Psoas muscle (tissue), 8 donors: ENCODE data around the gene RGS14. TPM values are rescaled to one million over a fixed set of nuclear protein-coding genes. Genes with fewer than 3 reads are reported as not detected.
A peak's percentile ranks its signal among the peaks of the same experiment; 100 is the strongest.

Experiments used
- ATAC-seq, 4 donors: fragments of 200-7000 bp; cut with Tn5 transposase; one replicate each; pipeline ENCODE4 v1.9.1; 2020; ENCODE audit warnings: moderate library complexity in 3 of 4, mild to moderate bottlenecking in 2 of 4
- DNase-seq, 2 donors: peaks; one replicate each; pipeline ENCODE4 v3.0.0-alpha.2; 2020
- H3K27ac ChIP-seq: fragments of 200-600 bp; one replicate; pipeline ENCODE4 v1.8.0; 2022
- H3K27me3 ChIP-seq, 3 donors: fragments of 200-600 bp in 1 of 3; one replicate each; pipeline versions ENCODE4 v1.6.1 to v1.8.0; 2013 to 2022; ENCODE audit warnings: low read length in 2 of 3, mild to moderate bottlenecking in 2 of 3, moderate library complexity in 1 of 3; ENCODE audit not compliant: insufficient read depth in 3 of 3
- H3K36me3 ChIP-seq, 2 donors: fragments of 200-600 bp in 1 of 2; one replicate each; pipeline versions ENCODE4 v1.6.1 to v1.8.0; 2013 to 2022; ENCODE audit warnings: low read depth in 1 of 2, mild to moderate bottlenecking in 1 of 2, moderate library complexity in 1 of 2; ENCODE audit not compliant: insufficient read depth in 1 of 2
- H3K4me1 ChIP-seq: fragments of 200-600 bp; one replicate; pipeline ENCODE4 v1.8.0; 2022
- H3K4me3 ChIP-seq: fragments of 200-600 bp; one replicate; pipeline ENCODE4 v1.8.0; 2022; ENCODE audit warnings: mild to moderate bottlenecking
- H3K9me3 ChIP-seq: fragments of 200-600 bp; one replicate; pipeline ENCODE4 v1.8.0; 2022
- WGBS, 3 donors: extraction: QIAGEN DNeasy Blood & Tissue Kit; methylation state at CpG; one replicate each; pipeline versions ENCODE4 v1.1.6 to v1.1.7; 2013; 5-methylcytosine and 5-hydroxymethylcytosine counted together
- intact Hi-C, 2 donors: fragments of 100-400 bp; cut with DNase I; formaldehyde crosslinking; loops; one replicate each; pipeline versions ENCODE4 v1.11.0 to v1.14.2; 2022
- long read RNA-seq, 2 donors: library from polyadenylated mRNA; unstranded; transcript quantifications; one replicate each; pipeline ENCODE4 v2.0.0, GENCODE V29; 2021
- polyA plus RNA-seq, 3 donors: library from polyadenylated mRNA; stranded (reverse); fragments of 200-250 nt; gene quantifications; one replicate each; pipeline ENCODE4 v1.2.3, GENCODE V29; 2013
- total RNA-seq, 4 donors: library from RNA; stranded (reverse); fragmentation: NEBNext Ultra II Directional in 2 of 4; extraction: Animal tissue kit (Norgen Biotek cat#: 25700) in 2 of 4; gene quantifications; one replicate each; pipeline versions ENCODE4 v1.2.1 to v1.2.4, GENCODE V29; 2021 to 2023
- TF ChIP-seq, protein P1 (sequence below): fragments of 200-600 bp; IDR thresholded peaks from one replicate; pipeline ENCODE4 v1.8.0; 2022; ENCODE audit warnings: antibody characterized with exemption
- donor health status: healthy with polysubstance abuse.
- donor health status: DM: no; HTN: no; CAD: no; lungs with moderate emphysema.
- donor health status: Bipolar disorder and iron deficiency.
- donor health status: healthy.
- donor health status: DM: yes; HTN: yes; CAD: no.
- donor health status: DM: no; HTN: no; CAD: no.
- donor health status: DM: no; HTN: no; CAD: no.
- donor health status: DM: yes; HTN: yes; CAD: no.

The RGS14 gene, protein sequence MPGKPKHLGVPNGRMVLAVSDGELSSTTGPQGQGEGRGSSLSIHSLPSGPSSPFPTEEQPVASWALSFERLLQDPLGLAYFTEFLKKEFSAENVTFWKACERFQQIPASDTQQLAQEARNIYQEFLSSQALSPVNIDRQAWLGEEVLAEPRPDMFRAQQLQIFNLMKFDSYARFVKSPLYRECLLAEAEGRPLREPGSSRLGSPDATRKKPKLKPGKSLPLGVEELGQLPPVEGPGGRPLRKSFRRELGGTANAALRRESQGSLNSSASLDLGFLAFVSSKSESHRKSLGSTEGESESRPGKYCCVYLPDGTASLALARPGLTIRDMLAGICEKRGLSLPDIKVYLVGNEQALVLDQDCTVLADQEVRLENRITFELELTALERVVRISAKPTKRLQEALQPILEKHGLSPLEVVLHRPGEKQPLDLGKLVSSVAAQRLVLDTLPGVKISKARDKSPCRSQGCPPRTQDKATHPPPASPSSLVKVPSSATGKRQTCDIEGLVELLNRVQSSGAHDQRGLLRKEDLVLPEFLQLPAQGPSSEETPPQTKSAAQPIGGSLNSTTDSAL
- total RNA-seq: 10 to 100 TPM in 3 of 4 donors, 1 to 10 TPM in 1; 5.5 to 23.2 (median 10.5) TPM
- 10 to 100 TPM in 1 of 3 donors, 1 to 10 TPM in 2; 3.6 to 10.0 (median 6.7) TPM for polyA plus RNA-seq
- long read RNA-seq, donor 1, transcript RGS14-212 (5 exons, 875 nt): major isoform, 5 of 21 reads
- long read RNA-seq, donor 1, partial matches to known transcripts: 11 of 21 reads
- long read RNA-seq, donor 1, other reads (novel, unspliced or antisense): 1 of 21 reads
- long read RNA-seq, donor 2, partial matches to known transcripts: 1 of 6 reads
- long read RNA-seq, donor 2, other reads (novel, unspliced or antisense): 1 of 6 reads

DNA sequence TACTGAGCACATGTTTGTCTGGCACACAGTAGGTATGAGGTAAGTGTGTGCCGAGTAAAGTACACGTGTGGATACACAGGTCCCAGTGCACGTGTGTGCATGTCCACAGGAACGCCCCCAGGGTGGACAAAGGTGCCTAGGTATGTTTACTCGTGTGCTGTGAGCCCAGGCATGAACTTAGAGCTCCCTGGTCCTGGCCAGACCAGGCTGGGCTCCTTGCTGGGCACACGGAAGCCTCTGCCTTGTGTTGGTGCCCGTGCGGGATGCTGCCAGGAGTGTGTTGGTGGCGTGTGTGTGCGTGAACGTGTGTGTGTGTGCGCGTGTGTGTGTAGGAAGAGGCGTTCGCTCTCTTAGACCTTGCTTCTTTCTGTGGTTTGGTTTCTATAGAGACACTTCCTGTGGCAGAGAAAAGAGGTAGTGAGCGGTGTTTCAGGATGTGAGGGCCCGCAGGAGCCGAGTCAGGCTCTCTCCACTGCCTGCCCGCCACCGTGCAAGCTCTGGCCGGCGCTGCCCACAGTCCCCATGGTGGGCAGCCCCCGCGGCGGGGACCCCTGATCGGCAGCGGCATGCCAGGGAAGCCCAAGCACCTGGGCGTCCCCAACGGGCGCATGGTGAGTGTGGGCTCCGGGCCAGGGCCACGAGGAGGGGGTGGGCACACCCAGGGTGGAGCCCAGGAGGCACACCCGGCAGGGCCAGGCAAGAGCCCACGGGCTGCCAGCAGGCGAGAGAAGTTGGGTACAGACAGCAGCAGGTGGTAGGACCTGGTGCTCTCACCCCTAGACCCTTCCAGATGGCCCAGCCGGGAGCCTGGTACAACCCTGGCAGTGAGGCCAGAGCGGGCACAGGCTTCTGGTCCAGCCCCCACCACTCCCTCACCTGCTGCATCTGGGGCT lies at the start of gene RGS14:
Gene RGS14, plus strand, starts transcription at position 466 of the 893 bp plus-strand sequence. Its CDS starts 101 bp downstream, at position 567.
- ATAC-seq: peak; percentile 37 to 52 (median 38)
- WGBS, 3 donors: 31 to 45% (median 37%) methylated on average over 32 to 37 of the region's 37 CpGs
- Histone ChIP-seq H3K27me3 (no peaks in the 10 kb centered on the region), H3K9me3 (no peaks in the 10 kb centered on the region), H3K36me3 (no peaks in the 10 kb centered on the region), H3K4me1 (peaks cover 14% of the 10 kb centered on the region), H3K4me3 (peak within 1 kb of the TSS; percentile 53), H3K27ac (no peak within 1 kb of the TSS)
- DNase-seq: peak; percentile 35 to 54
- intact Hi-C loops: no loop called here
- TF ChIP-seq, protein P1, sequence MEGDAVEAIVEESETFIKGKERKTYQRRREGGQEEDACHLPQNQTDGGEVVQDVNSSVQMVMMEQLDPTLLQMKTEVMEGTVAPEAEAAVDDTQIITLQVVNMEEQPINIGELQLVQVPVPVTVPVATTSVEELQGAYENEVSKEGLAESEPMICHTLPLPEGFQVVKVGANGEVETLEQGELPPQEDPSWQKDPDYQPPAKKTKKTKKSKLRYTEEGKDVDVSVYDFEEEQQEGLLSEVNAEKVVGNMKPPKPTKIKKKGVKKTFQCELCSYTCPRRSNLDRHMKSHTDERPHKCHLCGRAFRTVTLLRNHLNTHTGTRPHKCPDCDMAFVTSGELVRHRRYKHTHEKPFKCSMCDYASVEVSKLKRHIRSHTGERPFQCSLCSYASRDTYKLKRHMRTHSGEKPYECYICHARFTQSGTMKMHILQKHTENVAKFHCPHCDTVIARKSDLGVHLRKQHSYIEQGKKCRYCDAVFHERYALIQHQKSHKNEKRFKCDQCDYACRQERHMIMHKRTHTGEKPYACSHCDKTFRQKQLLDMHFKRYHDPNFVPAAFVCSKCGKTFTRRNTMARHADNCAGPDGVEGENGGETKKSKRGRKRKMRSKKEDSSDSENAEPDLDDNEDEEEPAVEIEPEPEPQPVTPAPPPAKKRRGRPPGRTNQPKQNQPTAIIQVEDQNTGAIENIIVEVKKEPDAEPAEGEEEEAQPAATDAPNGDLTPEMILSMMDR: no peak

DNA sequence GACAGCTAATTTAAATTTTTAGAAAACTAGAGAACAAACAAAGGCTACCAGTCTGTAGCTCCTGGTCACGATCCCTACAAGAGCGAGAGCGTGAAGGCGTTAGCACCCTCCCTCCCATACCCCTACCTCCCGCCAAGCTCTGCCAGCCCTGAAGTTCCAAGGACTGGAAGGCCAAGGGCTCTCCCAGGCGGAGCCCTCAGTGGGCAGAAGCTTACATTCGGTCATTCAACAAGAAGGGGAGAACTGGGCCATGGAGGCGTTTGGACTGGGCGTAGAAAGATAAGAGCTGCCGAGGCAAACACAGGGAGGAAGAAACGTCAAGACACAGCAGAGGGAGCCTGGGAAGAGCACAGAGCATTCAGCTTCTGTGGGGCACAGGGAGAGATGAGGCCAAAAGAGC lies 49.0 kb upstream of the RGS14 start:
- Histone ChIP-seq H3K27me3 (no peaks in the 10 kb centered on the region), H3K36me3 (peaks cover 0 to 28% of the 10 kb centered on the region in 2 donors), H3K9me3 (no peaks in the 10 kb centered on the region), H3K4me1 (peaks cover 45% of the 10 kb centered on the region), H3K27ac (peak overlapping the region; percentile 72), H3K4me3 (no peak overlapping the region)
- 83 to 88% (median 84%) methylated on average over 11 of the region's 11 CpGs for whole genome bisulfite sequencing, 3 donors
- ATAC-seq (no peak), DNase-seq (no peak)
- intact Hi-C loops: no loop called here
- TF ChIP-seq, protein P1: no peak

DNA sequence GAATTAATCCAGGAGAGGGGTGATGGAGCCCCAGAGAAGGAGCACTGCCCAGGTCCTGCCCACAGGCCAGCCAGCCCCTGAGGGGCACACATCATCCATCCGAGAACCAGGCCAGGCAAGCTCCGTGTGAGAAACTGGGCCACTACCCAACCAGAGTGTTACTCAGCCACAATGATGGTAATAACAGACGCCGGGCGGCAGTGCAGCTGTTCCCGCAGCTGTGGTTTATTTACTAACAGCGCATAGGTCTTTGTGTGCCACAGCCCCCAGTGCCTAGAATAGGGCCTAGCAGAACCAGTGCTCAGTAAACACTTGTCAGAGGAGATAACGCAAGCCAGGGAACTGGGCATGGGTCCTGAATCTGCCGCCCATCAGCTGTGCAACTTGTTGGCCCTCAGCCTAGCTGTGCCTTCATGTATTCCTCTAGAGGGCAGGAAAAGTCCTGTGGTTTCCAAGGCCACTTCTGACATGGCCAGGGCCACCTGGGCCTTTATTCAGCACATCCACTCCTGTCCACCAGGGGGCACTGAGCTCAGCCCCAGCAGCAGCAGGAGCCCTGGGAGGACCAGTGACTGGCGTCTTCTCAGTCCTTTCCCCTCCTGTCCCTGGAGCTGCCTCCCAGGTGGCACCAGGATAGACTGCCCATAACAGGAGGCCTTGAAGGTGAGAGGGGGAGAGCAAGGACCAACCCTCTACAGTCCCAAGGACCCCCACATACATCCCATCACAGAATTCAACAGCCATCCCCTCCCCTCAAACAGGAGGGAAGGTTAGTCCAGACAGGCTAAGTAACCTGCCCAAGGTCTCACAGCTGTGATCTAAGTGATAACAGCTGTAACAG lies 48.2 kb upstream of the RGS14 start:
- peak; percentile 65 to 82 for DNase-seq

More for the DNA sequence above, 48.2 kb upstream of the RGS14 start:
- intact Hi-C loops: loop anchor here (5.0 to 10.0 kb wide), 3 partner anchors 43 to 145 kb away; partner anchors contain the start of gene LMAN2 (in 1 of the 2)
- H3K27me3 ChIP-seq: no peaks in the 10 kb centered on the region
- peaks cover 41% of the 10 kb centered on the region for H3K4me1 ChIP-seq
- TF ChIP-seq, protein P1: peak; percentile 89
- H3K4me3 ChIP-seq: no peak overlapping the region
- WGBS, 3 donors: 17 to 34% (median 18%) methylated on average over 10 of the region's 10 CpGs
- ATAC-seq: peak; percentile 62 to 72 (median 66)
- H3K27ac ChIP-seq: peak overlapping the region; percentile 72
- peaks cover 0 to 28% of the 10 kb centered on the region in 2 donors for H3K36me3 ChIP-seq
- no peaks in the 10 kb centered on the region for H3K9me3 ChIP-seq
